Stomach (tissue), 9 donors: ENCODE results near the gene PLPP3. TPM values are rescaled to one million over a fixed set of nuclear protein-coding genes. Genes with fewer than 3 reads are reported as not detected.

Source experiments
- DNase-seq, 2 donors: peaks; one replicate each; pipeline versions ENCODE4 v3.0.0 to v3.0.0-alpha.2; 2013 to 2019
- H3K27ac ChIP-seq, 5 donors: fragments of 200-600 bp in 4 of 5; sonication (generic) in 4 of 5; one replicate each; pipeline ENCODE4 v1.5.1; 2013 to 2019; ENCODE audit warnings: mild to moderate bottlenecking in 1 of 5, moderate library complexity in 1 of 5
- H3K27me3 ChIP-seq, 3 donors: fragments of 200-600 bp; sonication (generic); one replicate each; pipeline ENCODE4 v1.5.1; 2017 to 2019; ENCODE audit warnings: mixed run types in 1 of 3
- H3K36me3 ChIP-seq, 4 donors: fragments of 200-600 bp; sonication (generic); 1 replicate in 3 of 4; 2 replicates in 1 of 4; pipeline ENCODE4 v1.5.1; 2016 to 2019
- H3K4me1 ChIP-seq, 4 donors: fragments of 200-600 bp; sonication (generic); one replicate each; pipeline ENCODE4 v1.5.1; 2016 to 2019
- H3K4me3 ChIP-seq, 4 donors: fragments of 200-600 bp; sonication (generic) in 3 of 4; one replicate each; pipeline ENCODE4 v1.5.1; 2016 to 2019; ENCODE audit warnings: mild to moderate bottlenecking in 1 of 4
- H3K9me3 ChIP-seq, 4 donors: fragments of 200-600 bp; sonication (generic); one replicate each; pipeline ENCODE4 v1.5.1; 2016 to 2019
- EP300 ChIP-seq: sonication (generic); formaldehyde crosslinking; IDR thresholded peaks from one replicate; pipeline ENCODE4 v1.6.1; 2017; ENCODE audit warnings: antibody characterized with exemption
- POLR2A ChIP-seq, 4 donors: fragments of 450-650 bp; IDR thresholded peaks; one replicate each; pipeline ENCODE4 v1.6.1; 2016; ENCODE audit warnings: antibody characterized with exemption in 4 of 4, control low read depth in 2 of 4, mild to moderate bottlenecking in 1 of 4, moderate library complexity in 1 of 4
- POLR2AphosphoS5 ChIP-seq, 3 donors: sonication (generic); formaldehyde crosslinking; IDR thresholded peaks; one replicate each; pipeline ENCODE4 v1.6.1; 2016; ENCODE audit warnings: antibody characterized with exemption in 3 of 3
- WGBS, 5 donors: extraction: QIAGEN DNeasy Blood & Tissue Kit in 3 of 5; methylation state at CpG; one replicate each; pipeline versions ENCODE4 v1.1.5 to v1.1.7; 2013 to 2018; 5-methylcytosine and 5-hydroxymethylcytosine counted together
- intact Hi-C: fragments of 100-400 bp; cut with DNase I; formaldehyde crosslinking; loops from one replicate; pipeline ENCODE4 v1.15.1; 2023; ENCODE audit warnings: low total_unique reads
- polyA plus RNA-seq, 3 donors: library from polyadenylated mRNA; stranded (reverse); fragments of 200-250 nt; gene quantifications; one replicate each; pipeline ENCODE4 v1.2.3, GENCODE V29; 2013
- total RNA-seq, 5 donors: library from RNA; depleted of rRNA; stranded (reverse); fragments of >200 nt; gene quantifications; one replicate each; pipeline versions ENCODE4 v1.1.0 to v1.2.3, GENCODE V29; 2014 to 2016
- TF ChIP-seq, protein P1 (sequence below), 7 experiments: fragments of 450-650 bp in 4 of 7; fragments of 200-600 bp in 3 of 7; sonication (generic) in 3 of 7; IDR thresholded peaks; one replicate each; pipeline ENCODE4 v1.5.1; 2016 to 2019; ENCODE audit warnings: antibody characterized with exemption in 7 of 7, control low read depth in 2 of 7, mild to moderate bottlenecking in 1 of 7
- donor health status: healthy with polysubstance abuse.
- donor health status: Bipolar disorder and iron deficiency.
- donor health status: healthy.

Gene PLPP3
- total and polyA plus RNA-seq, 8 donors: 11.1 to 145 (median 46.1) TPM

DNA sequence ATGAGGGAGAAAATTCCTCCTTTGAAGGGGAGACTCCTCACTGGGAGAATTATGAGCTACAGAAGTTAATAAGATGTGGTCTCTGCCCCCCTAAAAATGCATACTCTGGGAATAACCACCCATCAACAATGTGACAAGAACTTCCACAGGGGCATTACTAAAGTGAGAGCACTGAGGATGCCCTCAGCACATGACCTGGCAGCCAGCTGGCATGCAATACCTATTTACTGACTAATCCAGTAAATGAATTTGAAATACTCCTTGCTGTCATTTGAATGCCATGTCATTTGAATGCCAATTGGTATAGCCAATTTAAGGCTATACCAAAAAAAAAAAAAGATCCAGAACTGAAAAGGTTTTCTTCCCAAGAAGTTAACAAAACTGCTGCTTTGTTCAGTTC is 30.8 kb downstream of the PLPP3 start:
- Histone ChIP-seq H3K4me3 (no peak overlapping the region), H3K36me3 (no peaks in the 10 kb centered on the region), H3K9me3 (no peaks in the 10 kb centered on the region), H3K27me3 (no peaks in the 10 kb centered on the region), H3K4me1 (peaks cover 57 to 100% (median 79%) of the 10 kb centered on the region in 4 donors), H3K27ac (peak overlapping the region in 1 of 5 donors; percentile 7)
- intact Hi-C loops: no loop called here
- no peak for TF ChIP-seq EP300
- TF ChIP-seq, protein P1, sequence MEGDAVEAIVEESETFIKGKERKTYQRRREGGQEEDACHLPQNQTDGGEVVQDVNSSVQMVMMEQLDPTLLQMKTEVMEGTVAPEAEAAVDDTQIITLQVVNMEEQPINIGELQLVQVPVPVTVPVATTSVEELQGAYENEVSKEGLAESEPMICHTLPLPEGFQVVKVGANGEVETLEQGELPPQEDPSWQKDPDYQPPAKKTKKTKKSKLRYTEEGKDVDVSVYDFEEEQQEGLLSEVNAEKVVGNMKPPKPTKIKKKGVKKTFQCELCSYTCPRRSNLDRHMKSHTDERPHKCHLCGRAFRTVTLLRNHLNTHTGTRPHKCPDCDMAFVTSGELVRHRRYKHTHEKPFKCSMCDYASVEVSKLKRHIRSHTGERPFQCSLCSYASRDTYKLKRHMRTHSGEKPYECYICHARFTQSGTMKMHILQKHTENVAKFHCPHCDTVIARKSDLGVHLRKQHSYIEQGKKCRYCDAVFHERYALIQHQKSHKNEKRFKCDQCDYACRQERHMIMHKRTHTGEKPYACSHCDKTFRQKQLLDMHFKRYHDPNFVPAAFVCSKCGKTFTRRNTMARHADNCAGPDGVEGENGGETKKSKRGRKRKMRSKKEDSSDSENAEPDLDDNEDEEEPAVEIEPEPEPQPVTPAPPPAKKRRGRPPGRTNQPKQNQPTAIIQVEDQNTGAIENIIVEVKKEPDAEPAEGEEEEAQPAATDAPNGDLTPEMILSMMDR (IDR thresholded peaks at IDR 0.05): no peak
- TF ChIP-seq POLR2AphosphoS5 (IDR thresholded peaks at IDR 0.05): no peak
- no peak for TF ChIP-seq POLR2A (IDR thresholded peaks at IDR 0.05)
- DNase-seq: no peak

DNA sequence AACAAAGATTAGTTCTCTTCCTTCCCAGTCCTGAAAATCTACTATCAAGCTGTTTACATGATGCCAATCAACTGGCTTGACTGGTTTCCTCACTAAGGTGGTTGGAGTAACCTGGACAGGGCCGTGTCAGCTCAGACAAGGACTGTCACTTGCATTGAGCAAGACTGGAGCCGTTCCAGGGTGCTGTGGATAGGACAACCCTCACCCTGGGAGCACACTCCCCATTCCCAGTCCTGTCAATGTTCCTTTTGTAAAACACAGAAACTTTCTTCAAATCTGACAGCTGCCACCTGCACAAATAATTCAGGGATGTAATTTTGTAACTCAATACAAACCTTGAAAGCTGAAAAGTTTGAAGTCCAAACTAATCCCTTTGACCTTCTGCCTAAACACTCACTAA is 31.4 kb downstream of the PLPP3 start:
- H3K9me3 ChIP-seq: no peaks in the 10 kb centered on the region
- H3K4me1 ChIP-seq: peaks cover 51 to 98% (median 76%) of the 10 kb centered on the region in 4 donors
- no peaks in the 10 kb centered on the region for H3K36me3 ChIP-seq
- H3K27me3 ChIP-seq: no peaks in the 10 kb centered on the region
- peak overlapping the region in 3 of 5 donors; percentile 11 to 46 (median 28) for H3K27ac ChIP-seq
- TF ChIP-seq POLR2A (IDR thresholded peaks at IDR 0.05) (no peak), EP300 (no peak), POLR2AphosphoS5 (IDR thresholded peaks at IDR 0.05) (no peak)
- TF ChIP-seq, protein P1 (IDR thresholded peaks at IDR 0.05): no peak
- intact Hi-C loops: no loop called here
- DNase-seq: peak in 1 of 2 donors; percentile 38
- H3K4me3 ChIP-seq: no peak overlapping the region
- 23 to 34% (median 28%) methylated on average over 2 of the region's 2 CpGs for WGBS, 5 donors

DNA sequence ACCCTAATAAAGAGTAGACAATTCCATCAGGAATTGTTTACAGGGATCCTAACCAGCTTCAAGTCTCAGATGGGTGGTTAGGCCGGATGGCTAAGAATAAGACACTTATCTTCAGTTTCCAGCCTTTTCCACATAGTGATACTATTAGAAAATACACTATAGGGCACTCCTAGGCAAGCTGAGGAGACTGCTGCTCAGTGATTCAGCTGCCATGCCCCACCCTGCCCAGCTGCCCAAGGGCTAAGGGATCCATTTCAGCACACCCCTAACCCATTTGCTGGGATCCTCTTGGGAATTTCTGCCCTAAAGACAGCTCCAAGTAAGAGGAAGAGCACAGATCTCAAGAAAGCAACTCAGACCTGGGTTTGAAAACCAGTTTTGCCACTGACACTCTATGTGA is 31.9 kb downstream of the PLPP3 start:
- H3K36me3 ChIP-seq: no peaks in the 10 kb centered on the region
- no peaks in the 10 kb centered on the region for H3K27me3 ChIP-seq
- no peaks in the 10 kb centered on the region for H3K9me3 ChIP-seq
- no peak overlapping the region for H3K4me3 ChIP-seq
- intact Hi-C loops: no loop called here
- DNase-seq: no peak
- H3K27ac ChIP-seq: peak overlapping the region in 2 of 5 donors; percentile 28 to 46
- TF ChIP-seq POLR2AphosphoS5 (IDR thresholded peaks at IDR 0.05): no peak
- TF ChIP-seq EP300: no peak
- TF ChIP-seq POLR2A (IDR thresholded peaks at IDR 0.05): no peak
- TF ChIP-seq, protein P1 (IDR thresholded peaks at IDR 0.05): no peak
- H3K4me1 ChIP-seq: peaks cover 46 to 98% (median 73%) of the 10 kb centered on the region in 4 donors
- WGBS, 5 donors: 59 to 89% (median 69%) methylated on average over 1 of the region's 1 CpG

DNA sequence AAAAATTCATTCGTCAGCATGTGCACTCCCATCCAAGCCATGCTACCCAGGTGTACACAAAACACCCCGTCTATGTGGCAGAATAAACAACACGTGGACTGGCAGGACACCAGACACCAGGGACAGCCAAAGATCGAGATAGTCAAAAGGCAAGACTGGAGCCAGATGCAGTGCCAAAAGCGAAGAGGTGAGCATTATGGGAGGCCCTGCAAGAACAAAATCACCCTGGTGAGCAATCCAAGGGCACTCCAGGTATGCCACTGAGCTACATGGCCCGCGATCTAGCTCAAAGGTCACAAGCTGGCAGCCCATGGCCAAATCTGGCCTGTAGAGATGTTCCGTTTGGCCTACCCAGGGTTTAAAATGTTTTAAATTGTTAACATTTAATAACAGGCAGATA is 33.7 kb downstream of the PLPP3 start:
- Histone ChIP-seq H3K4me1 (peaks cover 33 to 98% (median 64%) of the 10 kb centered on the region in 4 donors), H3K9me3 (no peaks in the 10 kb centered on the region), H3K27me3 (no peaks in the 10 kb centered on the region), H3K27ac (peak overlapping the region in 3 of 5 donors; percentile 41 to 76 (median 45)), H3K36me3 (no peaks in the 10 kb centered on the region), H3K4me3 (no peak overlapping the region)
- TF ChIP-seq, protein P1 (IDR thresholded peaks at IDR 0.05): no peak
- TF ChIP-seq POLR2AphosphoS5 (IDR thresholded peaks at IDR 0.05): peak in 2 of 3 donors; percentile 19 to 53
- intact Hi-C loops: no loop called here
- peak in 1 of 2 donors; percentile 90 for DNase-seq
- 31 to 69% (median 51%) methylated on average over 8 of the region's 8 CpGs for WGBS, 5 donors
